ENCODE data around the gene CDC42BPB.

DNA sequence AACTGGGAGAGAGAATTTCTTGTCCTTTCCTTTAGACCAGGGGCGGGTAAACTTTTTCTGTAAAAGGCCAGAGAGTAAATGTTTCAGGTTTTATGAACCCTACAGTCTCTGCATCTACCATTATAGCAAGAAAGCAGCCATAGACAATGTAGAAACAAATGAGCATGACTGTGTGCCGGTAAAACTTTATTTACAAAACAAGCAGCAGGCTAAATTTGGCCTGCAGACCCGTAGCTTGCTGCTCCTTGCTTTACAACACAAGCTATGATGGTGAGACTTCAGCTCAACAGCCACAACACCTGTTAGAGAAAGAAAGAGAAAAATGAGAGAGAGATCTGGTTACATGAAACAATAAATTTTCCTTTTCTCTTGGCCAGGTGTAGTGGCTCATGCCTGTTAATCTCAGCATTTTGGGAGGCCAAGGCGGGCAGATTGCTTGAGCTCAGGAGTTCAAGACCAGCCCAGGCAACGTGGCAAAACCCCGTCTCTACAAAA is 4.2 kb upstream of the CDC42BPB start:
- TF ChIP-seq, protein P1, sequence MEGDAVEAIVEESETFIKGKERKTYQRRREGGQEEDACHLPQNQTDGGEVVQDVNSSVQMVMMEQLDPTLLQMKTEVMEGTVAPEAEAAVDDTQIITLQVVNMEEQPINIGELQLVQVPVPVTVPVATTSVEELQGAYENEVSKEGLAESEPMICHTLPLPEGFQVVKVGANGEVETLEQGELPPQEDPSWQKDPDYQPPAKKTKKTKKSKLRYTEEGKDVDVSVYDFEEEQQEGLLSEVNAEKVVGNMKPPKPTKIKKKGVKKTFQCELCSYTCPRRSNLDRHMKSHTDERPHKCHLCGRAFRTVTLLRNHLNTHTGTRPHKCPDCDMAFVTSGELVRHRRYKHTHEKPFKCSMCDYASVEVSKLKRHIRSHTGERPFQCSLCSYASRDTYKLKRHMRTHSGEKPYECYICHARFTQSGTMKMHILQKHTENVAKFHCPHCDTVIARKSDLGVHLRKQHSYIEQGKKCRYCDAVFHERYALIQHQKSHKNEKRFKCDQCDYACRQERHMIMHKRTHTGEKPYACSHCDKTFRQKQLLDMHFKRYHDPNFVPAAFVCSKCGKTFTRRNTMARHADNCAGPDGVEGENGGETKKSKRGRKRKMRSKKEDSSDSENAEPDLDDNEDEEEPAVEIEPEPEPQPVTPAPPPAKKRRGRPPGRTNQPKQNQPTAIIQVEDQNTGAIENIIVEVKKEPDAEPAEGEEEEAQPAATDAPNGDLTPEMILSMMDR (IDR thresholded peaks at IDR 0.05; ENCODE audit: insufficient read depth, low read length, poor library complexity, severe bottlenecking): no peak
- no peak for TF ChIP-seq EZH2phosphoT487 (conservative IDR thresholded peaks at IDR 0.05; ENCODE audit: low read length)

All from SU-DHL-6 (cell line).